Fibroblast of villous mesenchyme (primary cell): ENCODE data around the gene ARID4B. TPM values are rescaled to one million over a fixed set of nuclear protein-coding genes. Genes with fewer than 3 reads are reported as not detected.
A peak's percentile ranks its signal among the peaks of the same experiment; 100 is the strongest.

Source experiments
- DNase-seq: peaks from one replicate; pipeline ENCODE4 v3.0.0-alpha.2; 2010; ENCODE audit warnings: low read depth
- H3K4me3 ChIP-seq: 2 replicates; pipeline ENCODE4 v1.5.1; 2011; ENCODE audit warnings: low read depth, mild to moderate bottlenecking, low read length
- total RNA-seq: library from RNA; depleted of rRNA; stranded (reverse); fragments of >200 nt; gene quantifications from 2 replicates; pipeline ENCODE4 v1.2.3, GENCODE V29; 2012
- TF ChIP-seq, protein P1 (sequence below): IDR thresholded peaks from 2 replicates; pipeline ENCODE4 v1.5.1; 2012; ENCODE audit warnings: low read depth, mild to moderate bottlenecking, low read length; ENCODE audit not compliant: insufficient read depth

The ARID4B gene
- total RNA-seq, 1 donor = 40.2 TPM

GRCh38 chr1:235328271-235329138, 526 bp upstream of the ARID4B start, which contains the start of gene GGPS1:
TSS of gene GGPS1 (plus strand) at chr1:235328570. CDS start at chr1:235335265, 6,695 bp downstream.
- peak within 1 kb of the TSS; percentile 98 for H3K4me3 ChIP-seq
- TF ChIP-seq, protein P1, sequence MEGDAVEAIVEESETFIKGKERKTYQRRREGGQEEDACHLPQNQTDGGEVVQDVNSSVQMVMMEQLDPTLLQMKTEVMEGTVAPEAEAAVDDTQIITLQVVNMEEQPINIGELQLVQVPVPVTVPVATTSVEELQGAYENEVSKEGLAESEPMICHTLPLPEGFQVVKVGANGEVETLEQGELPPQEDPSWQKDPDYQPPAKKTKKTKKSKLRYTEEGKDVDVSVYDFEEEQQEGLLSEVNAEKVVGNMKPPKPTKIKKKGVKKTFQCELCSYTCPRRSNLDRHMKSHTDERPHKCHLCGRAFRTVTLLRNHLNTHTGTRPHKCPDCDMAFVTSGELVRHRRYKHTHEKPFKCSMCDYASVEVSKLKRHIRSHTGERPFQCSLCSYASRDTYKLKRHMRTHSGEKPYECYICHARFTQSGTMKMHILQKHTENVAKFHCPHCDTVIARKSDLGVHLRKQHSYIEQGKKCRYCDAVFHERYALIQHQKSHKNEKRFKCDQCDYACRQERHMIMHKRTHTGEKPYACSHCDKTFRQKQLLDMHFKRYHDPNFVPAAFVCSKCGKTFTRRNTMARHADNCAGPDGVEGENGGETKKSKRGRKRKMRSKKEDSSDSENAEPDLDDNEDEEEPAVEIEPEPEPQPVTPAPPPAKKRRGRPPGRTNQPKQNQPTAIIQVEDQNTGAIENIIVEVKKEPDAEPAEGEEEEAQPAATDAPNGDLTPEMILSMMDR = no peak
- peak; percentile 100 for DNase-seq

- DNase-seq = peak; percentile 27
- TF ChIP-seq, protein P1 = no peak
- H3K4me3 ChIP-seq = peak overlapping the region; percentile 98
Measured at GRCh38 chr1:235326719-235327558, 1.0 kb downstream of the ARID4B start.

DNA sequence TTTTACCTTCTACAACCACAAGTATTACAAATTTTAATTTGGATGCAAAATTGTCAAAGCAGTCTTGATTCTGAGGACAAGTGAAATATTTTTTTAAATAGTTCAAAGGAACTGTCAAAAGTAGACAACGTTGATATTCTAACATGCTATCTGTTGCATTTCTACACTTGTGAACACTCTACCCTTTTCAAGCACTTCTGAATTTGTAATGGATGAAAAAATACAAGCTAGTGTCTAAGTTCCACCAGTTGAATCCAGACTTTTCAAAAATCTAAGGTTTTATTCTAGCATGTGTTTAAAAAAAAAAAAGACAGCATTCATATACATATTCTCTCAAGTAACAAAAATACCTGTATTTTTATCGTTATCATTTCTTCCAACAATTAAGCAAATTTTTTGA, 2.1 kb downstream of the ARID4B start:
- DNase-seq = no peak
- TF ChIP-seq, protein P1 = no peak
- H3K4me3 ChIP-seq = peak overlapping the region; percentile 98

DNA sequence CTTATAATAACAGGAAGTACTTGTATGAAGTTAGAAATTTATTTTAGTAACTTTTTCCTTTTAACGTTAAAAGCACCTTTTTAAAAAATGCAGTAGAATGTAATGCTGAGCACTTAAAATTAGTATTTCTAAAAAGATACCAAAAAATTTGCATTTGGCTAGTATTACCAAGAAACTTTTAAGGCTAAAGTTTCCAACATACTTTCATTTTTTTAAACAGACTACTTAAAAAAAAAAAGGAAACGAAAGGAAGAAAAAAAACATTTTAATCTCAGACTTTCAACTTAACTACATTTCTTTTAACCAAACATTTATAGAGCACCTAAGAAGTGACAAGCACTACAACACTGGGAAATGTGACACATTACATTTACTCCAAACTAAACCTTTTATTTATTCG, 2.8 kb downstream of the ARID4B start:
- TF ChIP-seq, protein P1 = no peak

GRCh38 chr1:235324296-235324695, 3.7 kb downstream of the ARID4B start:
- DNase-seq = no peak
- H3K4me3 ChIP-seq = no peak overlapping the region
- TF ChIP-seq, protein P1 = no peak

More for the DNA sequence above, 2.8 kb downstream of the ARID4B start:
- H3K4me3 ChIP-seq = peak overlapping the region; percentile 98
- DNase-seq = no peak

GRCh38 chr1:235320521-235321179, 7.3 kb downstream of the ARID4B start:
- TF ChIP-seq, protein P1 = no peak
- no peak for DNase-seq
- no peak overlapping the region for H3K4me3 ChIP-seq
